Endodermal cell (in vitro differentiated cells): ENCODE measurements around the gene PLA2G12A. TPM values are rescaled to one million over a fixed set of nuclear protein-coding genes. Genes with fewer than 3 reads are reported as not detected.
A peak's percentile ranks its signal among the peaks of the same experiment; 100 is the strongest.

Source experiments
- DNase-seq: peaks from one replicate; pipeline ENCODE4 v3.0.0-alpha.2; 2017
- H3K27ac ChIP-seq: 2 replicates; pipeline ENCODE4 v1.5.1; 2013; ENCODE audit warnings: mild to moderate bottlenecking, low read depth, low read length, moderate library complexity
- H3K27me3 ChIP-seq: 2 replicates; pipeline ENCODE4 v1.6.1; 2013; ENCODE audit warnings: mild to moderate bottlenecking, low read length, moderate library complexity; ENCODE audit not compliant: insufficient read depth, control insufficient read depth, poor library complexity, severe bottlenecking
- H3K36me3 ChIP-seq: 2 replicates; pipeline ENCODE4 v1.7.0; 2013; ENCODE audit warnings: mild to moderate bottlenecking, low read length, moderate library complexity; ENCODE audit not compliant: control insufficient read depth, insufficient read depth
- H3K4me1 ChIP-seq: one replicate; pipeline ENCODE4 v1.7.0; 2013; ENCODE audit warnings: low read length; ENCODE audit not compliant: control insufficient read depth, insufficient read depth
- H3K4me3 ChIP-seq: 2 replicates; pipeline ENCODE4 v1.5.1; 2013; ENCODE audit warnings: mild to moderate bottlenecking, low read length, moderate library complexity
- H3K9ac ChIP-seq: 2 replicates; pipeline ENCODE4 v1.6.1; 2013; ENCODE audit warnings: mild to moderate bottlenecking, low read length, moderate library complexity; ENCODE audit not compliant: poor library complexity, severe bottlenecking; ENCODE audit errors: extremely low read depth
- H3K9me3 ChIP-seq: 2 replicates; pipeline ENCODE4 v1.6.1; 2013; ENCODE audit warnings: mild to moderate bottlenecking, low read length, moderate library complexity; ENCODE audit not compliant: control insufficient read depth
- H3K27ac Mint-ChIP-seq: 2 replicates; pipeline ENCODE4 v1.8.0; 2020; ENCODE audit warnings: mixed read lengths
- H3K27me3 Mint-ChIP-seq: 2 replicates; pipeline ENCODE4 v1.8.0; 2021; ENCODE audit warnings: mild to moderate bottlenecking, mixed read lengths; ENCODE audit not compliant: insufficient read depth
- H3K36me3 Mint-ChIP-seq: 2 replicates; pipeline ENCODE4 v1.8.0; 2020; ENCODE audit warnings: low read depth, mixed read lengths
- H3K4me1 Mint-ChIP-seq: 2 replicates; pipeline ENCODE4 v1.8.0; 2020; ENCODE audit warnings: mixed read lengths
- H3K4me3 Mint-ChIP-seq: 2 replicates; pipeline ENCODE4 v1.8.0; 2020; ENCODE audit warnings: mild to moderate bottlenecking, moderate library complexity, mixed read lengths
- H3K9me3 Mint-ChIP-seq: 2 replicates; pipeline ENCODE4 v1.8.0; 2020; ENCODE audit warnings: mild to moderate bottlenecking, mixed read lengths
- WGBS, 2 experiments: methylation state at CpG; one replicate each; pipeline versions ENCODE4 v1.1.5 to v1.1.7; 2013; ENCODE audit warnings: missing lambda C conversion rate in 2 of 2, mixed read lengths in 1 of 2; ENCODE audit not compliant: insufficient coverage in 1 of 2, insufficient read length in 1 of 2; 5-methylcytosine and 5-hydroxymethylcytosine counted together
- long read RNA-seq, 4 experiments: library from polyadenylated mRNA in 2 of 4; library from RNA in 1 of 4; library from capped mRNA in 1 of 4; stranded (forward) in 3 of 4; unstranded in 1 of 4; transcript quantifications; one replicate each; pipeline ENCODE4 v2.0.0, GENCODE V29; 2020 to 2021; ENCODE audit warnings: inconsistent platforms in 1 of 4
- polyA plus RNA-seq, 2 experiments: library from polyadenylated mRNA; stranded (reverse); fragments of 50-300 nt; gene quantifications; one replicate each; pipeline ENCODE4 v1.2.3, GENCODE V29; 2013
- total RNA-seq, 2 donors: library from RNA; stranded (reverse); fragmentation: NEBNext Ultra II Directional in 1 of 2; extraction: Animal tissue kit (Norgen Biotek cat#: 25700) in 1 of 2; gene quantifications; 2 replicates in 1 of 2; 3 replicates in 1 of 2; pipeline ENCODE4 v1.2.1, GENCODE V29; 2021
- TF ChIP-seq, protein P1 (sequence below): fragments of 200-600 bp; sonication (generic); conservative IDR thresholded peaks from 2 replicates; pipeline ENCODE4 v1.5.0; 2021; ENCODE audit warnings: antibody characterized with exemption, mild to moderate bottlenecking

Gene PLA2G12A
- total RNA-seq, result 10 to 100 TPM; 38.5 to 60.9 TPM
- polyA plus RNA-seq (2013, experiment 1 of 2), result 42.0 TPM
- 26.3 TPM for polyA plus RNA-seq (2013, experiment 2 of 2)
- long read RNA-seq, experiment 1, full-length matches to known transcripts, result 13 of 19 reads
- long read RNA-seq, experiment 1, partial matches to known transcripts, result 0 of 19 reads
- long read RNA-seq, experiment 1, other reads (novel, unspliced or antisense), result 6 of 19 reads
- long read RNA-seq, experiment 2, full-length matches to known transcripts, result 59 of 67 reads
- long read RNA-seq, experiment 2, partial matches to known transcripts, result 1 of 67 reads
- long read RNA-seq, experiment 2, other reads (novel, unspliced or antisense), result 7 of 67 reads
- long read RNA-seq, experiment 3, full-length matches to known transcripts, result 102 of 104 reads
- long read RNA-seq, experiment 3, partial matches to known transcripts, result 0 of 104 reads
- long read RNA-seq, experiment 3, other reads (novel, unspliced or antisense), result 2 of 104 reads
- long read RNA-seq, experiment 4, partial matches to known transcripts, result 0 of 2 reads
- long read RNA-seq, experiment 4, other reads (novel, unspliced or antisense), result 2 of 2 reads

DNA sequence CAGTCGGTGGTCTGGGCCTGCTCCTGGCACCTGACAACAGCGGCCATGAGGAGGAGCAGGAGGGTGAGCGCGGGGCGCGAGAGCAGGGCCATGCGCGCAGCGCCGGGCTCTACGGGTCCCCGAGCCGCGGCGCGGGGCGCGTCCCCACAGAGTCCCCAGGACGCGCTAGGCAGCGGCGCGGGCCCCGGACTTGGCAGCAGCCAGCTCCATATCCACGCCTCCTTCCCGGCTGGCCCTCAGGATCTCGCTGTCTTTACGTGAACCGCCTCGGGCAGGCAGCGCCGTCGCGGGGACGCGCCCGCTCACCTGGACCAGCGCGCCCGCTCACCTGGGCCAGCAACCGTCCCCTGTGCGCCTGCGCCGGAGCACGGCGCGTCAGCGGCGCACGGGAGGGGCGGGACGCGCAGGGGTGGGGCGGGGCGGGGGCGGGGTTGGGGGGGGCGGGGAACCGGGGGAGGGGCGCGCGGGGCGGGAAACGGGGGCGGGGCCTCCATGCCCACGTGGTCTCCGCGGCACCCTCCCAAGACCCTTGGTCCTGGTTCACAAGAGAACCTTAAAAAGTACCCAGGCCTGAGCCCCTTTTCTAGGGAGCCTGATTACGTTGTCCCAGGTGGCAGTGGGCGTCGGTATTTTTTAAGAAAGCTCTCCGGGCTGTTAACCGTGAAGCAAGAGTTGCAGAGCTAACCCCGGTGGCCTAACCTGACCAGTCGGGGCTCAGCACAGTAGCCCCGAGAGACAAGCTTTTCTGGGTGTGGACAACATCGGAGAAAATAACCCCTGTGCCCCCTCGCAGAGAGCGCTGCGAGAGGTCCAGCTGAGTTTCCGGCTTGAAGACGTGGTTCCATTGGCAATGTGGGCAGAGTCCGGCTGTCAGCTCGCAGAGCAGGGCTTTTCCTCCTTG lies at the start of gene PLA2G12A:
PLA2G12A (minus strand) TSS at position 353 of the 901 bp plus-strand sequence; CDS start at position 92, 261 bp downstream.
- TF ChIP-seq, protein P1, sequence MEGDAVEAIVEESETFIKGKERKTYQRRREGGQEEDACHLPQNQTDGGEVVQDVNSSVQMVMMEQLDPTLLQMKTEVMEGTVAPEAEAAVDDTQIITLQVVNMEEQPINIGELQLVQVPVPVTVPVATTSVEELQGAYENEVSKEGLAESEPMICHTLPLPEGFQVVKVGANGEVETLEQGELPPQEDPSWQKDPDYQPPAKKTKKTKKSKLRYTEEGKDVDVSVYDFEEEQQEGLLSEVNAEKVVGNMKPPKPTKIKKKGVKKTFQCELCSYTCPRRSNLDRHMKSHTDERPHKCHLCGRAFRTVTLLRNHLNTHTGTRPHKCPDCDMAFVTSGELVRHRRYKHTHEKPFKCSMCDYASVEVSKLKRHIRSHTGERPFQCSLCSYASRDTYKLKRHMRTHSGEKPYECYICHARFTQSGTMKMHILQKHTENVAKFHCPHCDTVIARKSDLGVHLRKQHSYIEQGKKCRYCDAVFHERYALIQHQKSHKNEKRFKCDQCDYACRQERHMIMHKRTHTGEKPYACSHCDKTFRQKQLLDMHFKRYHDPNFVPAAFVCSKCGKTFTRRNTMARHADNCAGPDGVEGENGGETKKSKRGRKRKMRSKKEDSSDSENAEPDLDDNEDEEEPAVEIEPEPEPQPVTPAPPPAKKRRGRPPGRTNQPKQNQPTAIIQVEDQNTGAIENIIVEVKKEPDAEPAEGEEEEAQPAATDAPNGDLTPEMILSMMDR, result peak; percentile 15
- Histone ChIP-seq H3K9me3 (no peaks in the 10 kb centered on the region), H3K36me3 (no peaks in the 10 kb centered on the region), H3K27ac (no peak within 1 kb of the TSS), H3K27me3 (no peaks in the 10 kb centered on the region), H3K4me1 (no peaks in the 10 kb centered on the region), H3K4me3 (peak within 1 kb of the TSS; percentile 96), H3K9ac (peak within 1 kb of the TSS; percentile 58)
- DNase-seq, result peak; percentile 96
- Mint-ChIP-seq H3K36me3 (peaks cover 7% of the 10 kb centered on the region), H3K9me3 (no peaks in the 10 kb centered on the region), H3K27ac (peak within 1 kb of the TSS; percentile 95), H3K4me3 (peak within 1 kb of the TSS; percentile 91), H3K4me1 (peaks cover 15% of the 10 kb centered on the region), H3K27me3 (no peaks in the 10 kb centered on the region)
- 0% methylated on average over 17 to 83 of the region's 83 CpGs for WGBS, 2 experiments

DNA sequence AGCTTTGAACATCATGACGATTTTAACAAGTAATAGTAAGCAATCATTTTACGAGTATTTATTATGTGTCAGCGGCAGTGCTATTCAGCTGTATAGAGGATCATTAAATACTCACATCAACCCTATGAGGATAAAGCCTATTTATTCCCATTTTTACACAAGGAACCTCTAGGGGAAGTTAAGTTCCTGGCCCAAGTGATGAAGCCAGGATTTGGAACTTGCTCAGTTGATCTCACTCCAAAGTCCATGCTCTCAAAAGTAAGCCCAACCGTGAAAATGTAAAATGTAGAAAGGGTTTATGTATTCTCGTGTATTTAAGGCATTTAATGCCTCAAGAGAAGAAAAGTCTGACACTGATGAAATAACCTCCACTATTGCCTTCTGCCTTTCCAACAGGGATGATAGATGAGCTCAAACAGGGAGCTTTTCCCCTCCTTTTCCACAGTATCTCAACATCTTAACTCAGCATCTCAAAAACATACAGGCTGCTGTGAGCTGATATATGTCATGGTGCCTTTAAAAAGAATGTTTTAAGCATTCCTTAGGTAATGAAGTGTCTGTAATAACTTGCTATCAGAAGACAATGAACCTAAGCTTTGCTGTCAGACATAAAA lies 35.0 kb upstream of the PLA2G12A start:
- H3K27ac ChIP-seq, result no peak overlapping the region
- Mint-ChIP-seq H3K27me3 (peaks cover 6% of the 10 kb centered on the region), H3K9me3 (no peaks in the 10 kb centered on the region), H3K27ac (no peak overlapping the region), H3K4me3 (no peak overlapping the region), H3K4me1 (no peaks in the 10 kb centered on the region), H3K36me3 (no peaks in the 10 kb centered on the region)
- DNase-seq, result no peak
- WGBS, 2 experiments, result 93% methylated on average over 5 of the region's 5 CpGs; no CpG with 5 or more reads in 1 of the 2 experiments
- H3K4me1 ChIP-seq, result no peaks in the 10 kb centered on the region
- TF ChIP-seq, protein P1, result no peak
- H3K9ac ChIP-seq, result no peak overlapping the region
- H3K36me3 ChIP-seq, result no peaks in the 10 kb centered on the region
- H3K27me3 ChIP-seq, result no peaks in the 10 kb centered on the region
- no peak overlapping the region for H3K4me3 ChIP-seq
- H3K9me3 ChIP-seq, result no peaks in the 10 kb centered on the region

DNA sequence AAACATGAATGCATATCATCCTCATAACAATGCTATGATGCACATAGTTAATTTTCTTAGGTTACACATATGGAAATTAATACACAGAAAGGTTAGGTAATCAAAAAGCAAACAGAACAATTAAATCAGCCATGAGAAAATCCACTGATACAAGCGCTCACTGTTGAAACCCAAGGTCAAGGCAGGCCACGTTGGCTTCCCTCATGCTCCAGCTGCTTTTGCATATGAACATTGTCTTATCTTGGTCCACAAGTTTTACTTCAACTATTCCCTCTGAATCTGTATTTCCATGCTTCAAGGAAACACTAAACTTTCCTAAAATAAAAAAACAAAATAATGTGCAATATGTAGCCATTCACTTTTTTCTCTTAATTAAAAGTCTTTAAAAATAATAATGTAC lies 34.5 kb upstream of the PLA2G12A start:
- Histone ChIP-seq H3K4me3 (no peak overlapping the region), H3K4me1 (no peaks in the 10 kb centered on the region), H3K36me3 (no peaks in the 10 kb centered on the region), H3K9ac (no peak overlapping the region), H3K27me3 (no peaks in the 10 kb centered on the region), H3K27ac (no peak overlapping the region), H3K9me3 (no peaks in the 10 kb centered on the region)
- H3K4me1 Mint-ChIP-seq, result no peaks in the 10 kb centered on the region
- H3K27me3 Mint-ChIP-seq, result peaks cover 6% of the 10 kb centered on the region
- TF ChIP-seq, protein P1, result no peak
- H3K36me3 Mint-ChIP-seq, result no peaks in the 10 kb centered on the region
- WGBS, 2 experiments, result 86 to 91% methylated on average over 2 of the region's 2 CpGs
- no peaks in the 10 kb centered on the region for H3K9me3 Mint-ChIP-seq
- DNase-seq, result no peak
- no peak overlapping the region for H3K27ac Mint-ChIP-seq
- no peak overlapping the region for H3K4me3 Mint-ChIP-seq
